GM18907 (cell line): ENCODE data around the gene OR52B2.

ENCODE experiments used
- ATAC-seq: cut with Tn5 transposase; IDR thresholded peaks from one replicate; pipeline ENCODE4 v1.9.1; 2021; ENCODE audit warnings: mild to moderate bottlenecking, moderate library complexity; ENCODE audit not compliant: unreplicated experiment

The OR52B2 gene

DNA sequence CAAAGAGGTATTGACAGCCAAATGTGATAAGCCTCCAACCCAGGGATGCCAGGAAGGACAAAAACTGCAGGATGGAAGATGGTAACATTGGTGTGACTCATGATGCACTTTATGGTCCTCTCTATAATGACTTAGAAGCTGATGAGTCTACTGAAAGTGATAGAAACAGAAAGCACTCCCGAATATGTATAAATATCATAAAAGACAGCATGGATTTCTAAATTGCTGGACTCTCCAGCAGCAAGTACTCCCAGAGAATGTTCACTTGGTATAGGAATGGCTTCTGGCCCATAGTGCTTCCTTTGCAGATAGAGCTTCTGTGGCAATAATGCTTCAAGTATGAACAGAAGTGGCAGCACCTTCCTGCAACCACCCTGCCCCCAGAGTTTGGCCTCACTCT is at the start of gene OR52B2:
Gene OR52B2, minus strand, starts transcription at position 101 of the 400 bp plus-strand sequence. Its CDS starts 0 bp downstream, at position 101.
- no peak for ATAC-seq

DNA sequence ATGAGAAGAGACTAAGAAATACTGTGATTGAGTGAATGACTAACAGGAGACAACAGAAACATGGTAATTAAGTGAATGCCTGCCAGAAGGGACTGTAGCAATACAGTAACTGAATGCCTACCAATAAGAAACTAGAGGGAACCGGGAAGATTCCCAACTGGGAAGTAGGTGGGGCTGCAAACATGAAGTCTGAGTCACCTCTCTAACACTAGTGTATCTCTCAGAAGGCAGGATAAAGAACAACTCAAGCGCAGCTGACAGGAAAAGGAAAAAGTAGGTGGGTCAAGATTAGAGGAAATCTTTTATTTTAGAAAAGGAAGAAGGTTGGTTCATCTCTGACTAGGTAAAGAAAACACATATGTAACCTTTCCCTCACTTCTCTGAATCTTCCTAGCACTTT is 49.2 kb upstream of the OR52B2 start:
- ATAC-seq = no peak

DNA sequence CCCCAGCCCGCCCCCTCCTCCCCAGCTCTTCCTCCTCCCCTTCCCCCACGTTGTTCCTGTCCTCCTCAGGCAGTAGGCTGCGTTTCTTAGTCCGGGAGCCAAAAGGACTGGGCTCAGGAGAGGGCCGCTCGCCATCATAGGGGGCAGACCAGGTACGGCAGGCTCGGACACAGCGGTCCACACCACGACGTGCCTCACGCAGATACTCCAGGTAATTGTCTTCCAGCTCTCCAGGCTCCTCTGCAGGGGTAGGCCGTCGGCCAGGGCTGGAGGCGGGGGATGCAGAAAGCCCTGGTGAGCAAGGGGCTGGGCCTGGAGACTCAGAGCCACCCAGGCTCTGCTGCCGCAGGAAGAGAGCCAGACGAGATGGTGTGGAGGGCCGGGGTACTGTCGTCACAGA is 47.6 kb upstream of the OR52B2 start:
- ATAC-seq = no peak

DNA sequence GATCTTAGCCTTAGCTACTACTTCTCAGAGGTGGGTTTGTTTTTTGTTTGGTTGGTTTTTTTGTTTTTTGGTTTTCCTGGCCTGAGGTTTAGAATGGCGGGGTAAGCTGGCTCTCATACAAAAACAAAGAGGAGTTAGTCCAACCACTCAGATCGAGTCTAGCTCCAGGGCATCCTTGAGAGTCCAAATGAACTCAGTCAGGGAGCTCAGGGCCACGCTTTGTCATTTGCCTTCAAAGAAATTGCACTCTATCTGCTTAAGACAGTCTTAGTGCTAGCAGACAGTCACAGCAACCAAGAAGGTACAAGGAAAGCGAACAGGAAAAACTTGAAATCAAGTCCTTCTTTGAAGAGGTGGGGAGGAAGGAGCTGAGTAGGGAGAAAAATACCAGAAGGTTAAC is 46.4 kb upstream of the OR52B2 start:
- no peak for ATAC-seq

DNA sequence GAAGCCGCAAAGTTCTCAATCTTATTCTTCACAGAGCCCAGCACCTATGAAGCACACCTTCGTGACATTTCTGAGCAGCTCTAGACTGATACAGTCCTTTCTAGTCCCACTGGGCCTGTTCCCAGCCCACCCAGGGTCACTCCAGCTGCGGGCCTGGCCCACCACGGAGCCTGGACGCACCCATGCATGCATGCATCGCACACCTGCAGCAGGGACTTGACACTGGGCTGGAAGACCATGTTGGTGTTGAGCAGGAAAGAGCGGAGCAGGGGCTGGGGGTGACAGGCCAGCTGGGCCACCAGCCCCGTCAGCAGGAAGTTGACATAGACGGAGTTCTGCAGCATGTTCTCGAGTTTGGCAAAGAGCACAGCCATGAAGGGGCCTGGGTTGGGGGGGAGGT is 44.4 kb upstream of the OR52B2 start:
- no peak for ATAC-seq

DNA sequence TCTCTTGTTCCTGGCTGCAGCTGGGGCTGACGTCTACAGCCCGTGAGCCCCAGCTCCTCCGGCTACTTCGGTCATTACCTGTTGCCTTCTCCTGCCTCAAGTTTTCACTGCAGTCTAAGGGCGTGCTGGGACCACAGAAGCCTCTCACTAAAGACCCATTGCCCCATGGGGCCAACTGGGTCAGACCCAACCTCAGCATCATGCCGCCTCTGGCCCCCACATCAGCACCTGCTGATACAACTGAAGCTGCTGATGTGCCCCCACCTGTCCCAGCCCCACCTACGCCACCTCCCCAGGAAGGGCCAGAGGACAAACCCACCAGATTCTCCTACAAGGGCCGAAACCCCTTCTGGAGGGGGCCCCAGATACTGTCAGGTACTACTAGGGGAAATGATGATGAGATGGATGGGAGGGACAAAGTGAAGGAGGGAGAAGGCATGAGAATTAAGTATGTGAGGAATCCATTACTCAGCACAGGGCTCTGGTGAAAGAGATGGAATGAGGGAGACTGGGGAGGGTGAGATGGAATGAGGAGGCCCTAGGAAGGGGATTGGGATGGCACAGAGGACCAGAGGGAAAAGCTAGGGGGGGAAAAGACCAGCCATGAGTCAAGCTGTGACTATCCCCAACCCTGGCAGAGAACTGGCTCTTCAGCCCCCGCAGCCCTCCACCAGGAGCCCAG is 40.3 kb upstream of the OR52B2 start:
- ATAC-seq = no peak

DNA sequence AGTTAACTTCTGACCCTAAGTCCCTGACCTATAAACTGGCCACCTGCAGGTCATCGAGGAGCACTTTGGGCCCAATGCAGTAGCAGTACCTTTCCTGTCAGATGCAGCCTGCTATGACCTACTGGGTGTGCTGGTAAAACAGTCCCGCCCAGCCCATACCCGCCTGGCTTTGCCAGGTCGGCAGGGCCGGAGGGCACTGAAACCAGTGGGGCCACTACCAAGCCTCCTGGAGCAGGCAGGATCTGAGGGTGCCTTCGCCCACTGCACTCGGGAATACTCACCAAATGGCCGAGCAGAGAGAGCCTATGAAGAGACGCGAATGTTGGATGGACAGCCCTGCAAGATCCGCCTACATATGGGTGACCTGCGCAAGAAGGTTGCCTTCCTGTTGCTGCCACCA is 39.7 kb upstream of the OR52B2 start:
- ATAC-seq = no peak

DNA sequence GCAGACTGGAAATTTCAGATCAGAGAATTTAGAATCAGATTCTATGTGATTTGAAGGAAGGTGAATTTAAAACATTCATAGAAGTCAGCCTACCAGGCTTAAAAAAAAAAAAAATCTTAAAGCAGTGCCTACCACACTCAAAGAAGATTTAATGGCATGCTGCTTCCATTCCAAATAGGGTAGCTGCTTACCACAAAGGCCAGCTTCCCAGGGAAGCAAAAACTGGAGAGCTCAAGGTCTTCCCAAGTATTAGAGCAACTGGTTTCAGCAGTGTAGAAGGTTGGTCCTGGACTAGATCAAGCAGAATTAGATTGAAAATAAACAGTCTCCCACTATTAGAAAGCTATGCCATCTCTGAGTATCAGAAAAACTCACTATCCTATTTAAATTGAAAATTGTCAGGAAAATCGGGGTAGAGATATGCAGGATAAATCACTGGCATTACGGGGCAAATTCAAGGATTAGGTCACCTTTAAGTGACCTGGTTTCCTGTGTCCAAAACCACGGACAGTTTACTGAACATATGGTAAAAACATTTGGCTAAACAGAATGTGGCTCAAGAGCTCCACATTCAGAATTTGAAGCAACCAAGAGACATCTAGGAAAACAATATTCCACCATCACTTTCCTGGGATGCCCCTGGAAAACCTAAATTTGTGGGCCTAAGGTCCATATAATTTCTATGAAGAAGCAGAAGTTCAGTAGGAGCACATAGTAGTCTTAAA is 36.5 kb upstream of the OR52B2 start:
- no peak for ATAC-seq

DNA sequence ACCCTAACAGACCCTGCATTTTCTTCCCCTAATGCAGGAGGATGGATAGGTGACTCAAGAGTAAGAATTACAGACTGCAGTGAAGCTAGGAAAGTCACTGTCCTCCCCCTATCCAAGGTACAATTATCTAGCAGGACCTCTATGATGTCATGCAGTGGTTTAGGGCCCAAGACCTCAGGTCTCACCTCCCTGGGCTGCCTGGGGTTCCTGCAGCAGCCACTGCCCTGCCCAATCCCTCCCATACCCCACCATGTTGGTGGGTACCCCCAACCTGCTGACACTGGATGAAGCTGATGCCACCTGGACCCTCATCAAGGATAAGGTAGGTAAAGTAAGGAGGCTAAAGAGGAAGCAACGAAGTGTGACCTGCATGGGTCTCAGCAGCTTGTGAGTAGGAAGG is 35.2 kb upstream of the OR52B2 start, which contains the start of gene C11orf42:
Gene C11orf42, plus strand, starts transcription at position 192 of the 400 bp plus-strand sequence. Its CDS starts 59 bp downstream, at position 251.
- ATAC-seq = no peak

DNA sequence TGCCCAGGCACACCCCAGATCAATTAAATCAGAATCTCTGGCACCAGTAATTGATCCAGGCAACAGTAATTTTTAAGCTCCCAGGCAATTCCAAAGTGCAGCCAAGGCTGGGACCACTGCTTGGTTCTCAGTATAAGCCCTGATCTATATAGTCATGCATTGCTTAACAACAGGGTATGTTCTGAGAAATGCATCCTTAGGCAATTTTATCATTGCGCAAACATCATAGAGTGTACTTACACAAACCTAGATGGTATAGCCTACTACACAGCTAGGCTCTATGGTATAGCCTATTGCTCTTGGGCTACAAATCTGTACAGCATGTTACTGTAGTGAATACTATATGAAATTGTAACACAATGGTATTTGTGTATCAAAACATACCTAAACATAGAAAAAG is 34.6 kb upstream of the OR52B2 start:
- no peak for ATAC-seq

DNA sequence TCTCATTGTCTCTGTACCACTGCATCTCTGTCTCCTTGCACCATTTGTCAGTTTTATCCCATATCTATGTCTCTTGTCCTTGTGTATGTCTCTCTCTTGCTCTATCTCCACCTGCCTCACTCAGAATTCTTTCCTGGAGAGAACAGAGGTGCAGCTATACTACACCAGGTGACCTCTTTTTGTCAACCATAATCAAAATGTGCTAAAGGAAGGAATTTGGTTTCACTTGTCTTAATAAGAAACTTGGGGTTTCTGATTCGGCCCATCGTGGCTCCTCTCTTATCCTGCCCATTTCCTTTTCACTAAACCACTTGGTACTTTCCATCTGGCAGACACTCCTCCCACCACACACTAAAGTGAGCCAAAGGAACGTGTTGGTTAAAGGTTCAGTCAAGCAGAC is 33.2 kb upstream of the OR52B2 start:
- ATAC-seq = peak; percentile 90

DNA sequence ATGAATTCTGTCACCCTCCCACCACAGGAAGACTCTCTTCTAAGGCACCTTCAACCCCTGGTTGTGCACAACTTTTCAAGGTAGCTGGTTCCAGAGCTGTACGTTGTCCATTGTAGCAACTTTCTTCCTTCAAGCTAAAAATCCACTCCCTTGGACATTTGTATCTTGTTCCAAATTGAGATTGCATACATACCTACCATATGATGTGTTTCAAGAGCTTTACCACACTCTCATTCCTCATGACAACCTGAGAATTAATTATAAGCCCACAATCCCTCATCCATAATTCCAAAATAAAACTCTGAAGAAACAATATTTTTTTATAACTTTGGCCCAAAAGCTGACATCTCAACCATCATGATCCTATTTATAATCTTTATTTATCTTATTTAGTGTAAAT is 31.9 kb upstream of the OR52B2 start:
- ATAC-seq = no peak

DNA sequence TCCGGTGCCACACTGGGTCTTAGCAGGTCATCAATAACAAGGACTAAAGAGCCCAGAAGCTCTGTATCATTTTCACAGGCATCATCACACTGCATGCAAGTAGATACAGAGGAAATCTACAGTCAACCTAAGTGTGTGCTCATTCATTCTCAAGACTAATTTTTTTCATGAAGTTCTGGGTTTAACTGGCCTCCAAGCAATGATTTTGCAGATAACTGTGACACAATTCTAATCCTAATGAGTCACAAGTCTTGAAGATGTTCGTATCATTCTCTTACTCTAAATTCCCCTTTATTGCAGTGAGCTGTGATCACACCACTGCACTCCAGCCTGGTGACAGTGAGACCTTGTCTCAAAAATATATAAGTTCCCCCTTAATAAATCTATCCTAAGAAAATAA is 31.4 kb upstream of the OR52B2 start:
- no peak for ATAC-seq

DNA sequence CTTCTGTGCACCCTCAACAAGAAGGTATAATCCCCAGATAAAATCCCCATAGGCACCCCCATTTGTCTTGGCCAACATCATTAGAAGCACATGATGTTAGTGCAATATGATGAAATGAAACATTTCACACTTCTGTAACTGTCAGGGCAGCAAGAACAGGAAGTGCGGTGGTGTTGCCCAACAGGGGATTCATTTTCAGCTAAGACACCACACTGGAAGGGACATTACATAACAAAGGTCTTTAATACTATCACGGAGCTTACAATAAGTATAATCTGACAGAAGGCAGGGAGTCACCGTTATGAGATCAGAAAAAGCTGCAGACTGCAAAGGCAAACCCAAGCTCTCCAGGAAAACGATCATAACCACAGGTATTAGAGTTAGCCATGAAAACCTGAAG is 30.8 kb upstream of the OR52B2 start:
- ATAC-seq = no peak

DNA sequence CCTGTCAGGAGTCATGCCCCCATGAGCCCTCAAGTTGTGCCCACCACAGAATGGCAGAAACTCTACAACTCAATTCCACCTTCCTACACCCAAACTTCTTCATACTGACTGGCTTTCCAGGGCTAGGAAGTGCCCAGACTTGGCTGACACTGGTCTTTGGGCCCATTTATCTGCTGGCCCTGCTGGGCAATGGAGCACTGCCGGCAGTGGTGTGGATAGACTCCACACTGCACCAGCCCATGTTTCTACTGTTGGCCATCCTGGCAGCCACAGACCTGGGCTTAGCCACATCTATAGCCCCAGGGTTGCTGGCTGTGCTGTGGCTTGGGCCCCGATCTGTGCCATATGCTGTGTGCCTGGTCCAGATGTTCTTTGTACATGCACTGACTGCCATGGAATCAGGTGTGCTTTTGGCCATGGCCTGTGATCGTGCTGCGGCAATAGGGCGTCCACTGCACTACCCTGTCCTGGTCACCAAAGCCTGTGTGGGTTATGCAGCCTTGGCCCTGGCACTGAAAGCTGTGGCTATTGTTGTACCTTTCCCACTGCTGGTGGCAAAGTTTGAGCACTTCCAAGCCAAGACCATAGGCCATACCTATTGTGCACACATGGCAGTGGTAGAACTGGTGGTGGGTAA is 29.2 kb upstream of the OR52B2 start, which contains the start of gene OR52W1:
Gene OR52W1, plus strand, starts transcription at position 51 of the 637 bp plus-strand sequence. Its CDS starts 0 bp downstream, at position 51.
- ATAC-seq = no peak

DNA sequence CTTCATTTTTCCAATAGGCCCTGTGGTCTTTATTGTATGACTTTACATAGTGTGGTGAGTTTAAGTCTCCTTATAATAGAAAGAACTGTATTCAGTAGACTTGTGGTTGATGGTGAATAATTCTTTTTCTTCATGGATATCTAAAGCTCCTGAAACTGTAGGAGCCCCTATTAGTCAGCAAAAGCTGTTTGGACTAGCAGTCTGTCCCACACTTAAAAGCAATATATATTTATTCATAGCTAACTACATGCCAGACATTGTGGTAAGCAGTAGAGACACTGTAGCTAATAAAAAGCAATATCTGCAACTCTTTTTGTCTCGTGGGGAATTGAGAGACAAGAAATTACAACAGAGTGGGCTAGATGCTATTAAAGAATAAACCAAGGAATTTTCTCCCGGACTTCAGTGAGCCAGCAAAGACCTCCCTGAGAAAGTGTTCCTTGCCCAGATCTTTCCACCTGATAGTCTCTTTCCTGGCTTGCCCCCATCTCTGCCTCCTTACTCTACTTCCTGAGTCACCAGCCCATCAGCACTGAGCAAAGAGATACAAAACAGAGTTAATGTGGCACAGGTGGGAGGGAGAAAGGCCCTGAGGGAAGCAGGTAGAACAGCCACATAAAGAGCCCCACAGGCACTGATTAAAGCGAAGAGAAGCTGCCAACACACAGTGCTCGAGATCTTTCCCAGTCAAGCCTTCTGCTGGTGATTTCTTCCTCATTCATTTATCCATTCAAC is 27.5 kb upstream of the OR52B2 start:
- no peak for ATAC-seq

DNA sequence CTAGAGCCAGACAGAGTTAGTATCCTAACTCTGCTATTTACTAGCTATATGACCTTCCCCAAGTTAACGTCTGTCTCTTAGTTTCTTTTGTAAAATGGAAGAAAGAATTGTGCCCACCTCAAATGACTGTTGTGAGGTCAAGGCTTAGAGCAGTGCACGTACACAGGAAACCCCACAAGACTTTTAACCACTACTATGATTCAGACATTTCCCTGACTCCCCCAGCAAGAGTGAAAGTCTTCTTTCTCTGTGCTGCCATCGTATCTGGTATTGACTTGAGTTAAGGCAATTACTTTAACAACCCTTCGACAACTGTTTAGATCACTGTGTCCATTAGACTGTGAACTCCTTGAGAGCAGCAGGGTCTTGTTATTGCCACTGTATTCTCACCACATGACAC is 26.3 kb upstream of the OR52B2 start:
- no peak for ATAC-seq

DNA sequence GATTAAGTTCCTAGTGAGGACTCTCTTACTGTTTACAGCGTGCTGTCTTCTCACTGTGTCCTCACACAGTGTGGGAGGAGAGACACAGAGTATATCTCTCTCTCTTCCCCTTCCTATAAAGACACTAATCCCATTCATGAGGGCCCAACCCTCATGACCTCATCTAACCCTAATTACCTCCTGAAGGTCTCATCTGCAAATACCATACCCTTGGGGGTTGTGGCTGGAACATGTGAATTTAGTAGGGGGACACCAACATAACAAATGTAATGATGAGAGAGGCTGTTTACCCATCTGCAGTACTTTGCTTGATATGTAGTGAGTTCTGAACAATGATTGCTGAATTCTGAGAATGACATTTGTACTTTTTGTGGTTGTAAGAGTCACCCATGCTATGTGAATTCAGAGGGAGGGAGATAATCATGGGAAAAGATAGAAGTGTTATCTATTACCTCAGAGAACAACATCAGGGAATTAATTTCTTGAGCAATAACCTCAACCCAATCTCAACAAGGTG is 24.0 kb upstream of the OR52B2 start:
- no peak for ATAC-seq

DNA sequence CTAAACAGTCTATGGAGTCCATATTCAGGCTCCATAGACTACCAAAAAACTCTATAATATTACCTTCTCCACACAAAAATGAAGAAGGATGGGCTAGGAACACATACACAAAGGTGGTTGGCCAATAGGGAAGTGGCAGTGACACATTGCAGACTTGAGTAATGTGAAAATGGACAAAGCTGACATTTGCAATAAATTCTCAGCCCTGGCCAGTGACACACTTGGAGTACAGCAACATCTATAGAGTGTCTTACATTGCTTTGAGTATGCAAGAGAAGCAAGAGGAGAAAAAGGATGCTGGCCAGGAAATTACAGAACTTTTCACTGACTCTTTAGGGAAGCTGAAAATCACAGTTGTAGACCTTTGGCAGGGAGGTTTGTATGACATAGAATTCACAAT is 21.6 kb upstream of the OR52B2 start:
- no peak for ATAC-seq

DNA sequence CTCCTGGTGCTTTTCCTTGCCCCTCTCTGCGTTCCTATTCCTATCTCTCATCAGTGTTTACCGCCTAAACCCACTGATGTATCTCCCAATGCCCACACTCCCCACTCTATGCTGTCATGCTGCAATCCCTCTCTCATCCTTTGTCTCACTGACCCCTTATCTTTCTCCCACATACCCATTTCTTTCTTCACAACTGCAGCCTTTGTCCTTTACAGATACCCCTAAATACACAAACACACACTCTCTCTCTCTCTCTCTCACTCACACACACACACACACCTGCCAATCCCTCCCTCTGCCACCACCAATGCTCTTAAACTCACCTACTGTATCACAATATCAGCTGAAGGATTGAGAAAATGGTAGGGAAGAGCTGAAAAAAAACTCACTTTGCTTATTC is 5.3 kb upstream of the OR52B2 start:
- ATAC-seq = no peak
